HCT116 (cell line): ENCODE results near the gene FKBP15. TPM values are rescaled to one million over a fixed set of nuclear protein-coding genes. Genes with fewer than 3 reads are reported as not detected.

Experiments
- ATAC-seq: fragments of 200-7000 bp; cut with Tn5 transposase; 2 replicates; pipeline ENCODE4 v1.9.1; 2020; ENCODE audit warnings: mild to moderate bottlenecking, moderate library complexity
- BruUV-seq: library from RNA; stranded (reverse); fragments of 400-500 nt; replicated peaks from 2 replicates; lab custom pipeline; 2021; lab: Mats Ljungman, UMichigan
- CTCF ChIA-PET: fragments of 300-600 bp; sonication (Branson Sonifier 250); formaldehyde crosslinking; loops from one replicate; lab custom pipeline; 2021; ENCODE audit warnings: antibody characterized with exemption; lab: Charles Lee
- POLR2A ChIA-PET: fragments of 300-600, 350-600 bp; sonication (Branson Sonifier 250); formaldehyde crosslinking; loops from one replicate; lab custom pipeline; 2021; ENCODE audit warnings: antibody characterized with exemption; lab: Charles Lee
- RAD21 ChIA-PET, 2 experiments: fragments of 300-600 bp; sonication (Branson Sonifier 250); formaldehyde crosslinking; loops; one replicate each; lab custom pipeline; 2023; ENCODE audit warnings: low total read pairs in 2 of 2; ENCODE audit not compliant: uncharacterized antibody in 2 of 2, unreplicated experiment in 2 of 2, low non-redundant PET in 1 of 2; lab: Charles Lee
- DNase-seq: peaks from one replicate; pipeline ENCODE4 v3.0.0-alpha.2; 2010; ENCODE audit warnings: low read depth, low spot score
- H2AFZ ChIP-seq: fragments of 200-600 bp; shearing (Covaris generic), sonication (generic); 2 replicates; pipeline ENCODE4 v1.6.1; 2017; ENCODE audit warnings: low read depth, mixed run types, mixed read lengths, antibody characterized with exemption, low read length; ENCODE audit not compliant: poor library complexity, severe bottlenecking
- H3K27ac ChIP-seq: 2 replicates; pipeline ENCODE4 v1.5.1; 2012; ENCODE audit warnings: low read depth, low read length
- H3K27me3 ChIP-seq: fragments of 200-600 bp; sonication (generic); 2 replicates; pipeline ENCODE4 v1.6.1; 2016; ENCODE audit warnings: mixed run types, low read length, mixed read lengths; ENCODE audit not compliant: insufficient read depth
- H3K36me3 ChIP-seq, 2 experiments: fragments of 200-500 bp in 1 of 2; fragments of 200-600 bp in 1 of 2; sonication (Bioruptor generic) in 1 of 2; sonication (generic) in 1 of 2; 2 replicates each; pipeline versions ENCODE4 v1.5.1 to v1.6.1; 2014 to 2016; ENCODE audit warnings: low read length in 2 of 2, inconsistent platforms in 1 of 2, mixed read lengths in 1 of 2, mixed run types in 1 of 2; ENCODE audit not compliant: insufficient read depth in 2 of 2, control insufficient read depth in 1 of 2
- H3K4me1 ChIP-seq, 2 experiments: fragments of 200-600 bp in 1 of 2; sonication (generic) in 1 of 2; 2 replicates each; pipeline versions ENCODE4 v1.5.1 to v1.6.1; 2012 to 2017; ENCODE audit warnings: low read length in 2 of 2, inconsistent platforms in 1 of 2, mild to moderate bottlenecking in 1 of 2, mixed read lengths in 1 of 2, mixed run types in 1 of 2, moderate library complexity in 1 of 2; ENCODE audit not compliant: insufficient read depth in 2 of 2, control insufficient read depth in 1 of 2
- H3K4me2 ChIP-seq: fragments of 200-600 bp; sonication (generic); 2 replicates; pipeline ENCODE4 v1.6.1; 2017; ENCODE audit warnings: mixed run types, low read length, mixed read lengths
- H3K4me3 ChIP-seq, 2 experiments: fragments of 200-600 bp in 1 of 2; sonication (generic) in 1 of 2; replicated peaks in 1 of 2; 2 replicates each; pipeline ENCODE4 v1.5.1; 2011 to 2016; ENCODE audit warnings: low read length in 2 of 2, control low read depth in 1 of 2, low read depth in 1 of 2, mild to moderate bottlenecking in 1 of 2, mixed read lengths in 1 of 2, mixed run types in 1 of 2
- H3K79me2 ChIP-seq: fragments of 200-600 bp; sonication (generic); 2 replicates; pipeline ENCODE4 v1.6.1; 2017; ENCODE audit warnings: mild to moderate bottlenecking, mixed run types, low read length, moderate library complexity, mixed read lengths; ENCODE audit not compliant: insufficient read depth
- H3K9ac ChIP-seq: fragments of 200-600 bp; sonication (generic); 2 replicates; pipeline ENCODE4 v1.6.1; 2016; ENCODE audit warnings: low read length, mixed read lengths
- H3K9me2 ChIP-seq: fragments of 200-600 bp; sonication (generic), shearing (Covaris generic); 2 replicates; pipeline ENCODE4 v1.6.1; 2017; ENCODE audit warnings: mixed run types, mild to moderate bottlenecking, moderate library complexity; ENCODE audit not compliant: insufficient read depth
- H3K9me3 ChIP-seq, 2 experiments: fragments of 200-500 bp in 1 of 2; fragments of 200-600 bp in 1 of 2; sonication (Bioruptor generic) in 1 of 2; sonication (generic) in 1 of 2; 2 replicates each; pipeline ENCODE4 v1.6.1; 2014 to 2017; ENCODE audit warnings: low read length in 2 of 2, mixed read lengths in 2 of 2, inconsistent platforms in 1 of 2, low read depth in 1 of 2, mild to moderate bottlenecking in 1 of 2, mixed run types in 1 of 2, moderate library complexity in 1 of 2; ENCODE audit not compliant: control insufficient read depth in 1 of 2, insufficient read depth in 1 of 2
- H4K20me1 ChIP-seq: fragments of 200-600 bp; sonication (generic), shearing (Covaris generic); 2 replicates; pipeline ENCODE4 v1.6.1; 2017; ENCODE audit warnings: mixed run types, mild to moderate bottlenecking, moderate library complexity; ENCODE audit not compliant: insufficient read depth
- ATF3 ChIP-seq: IDR thresholded peaks from 2 replicates; pipeline ENCODE4 v1.6.1; 2012
- CBX3 ChIP-seq: IDR thresholded peaks from 2 replicates; pipeline ENCODE4 v1.6.1; 2012; ENCODE audit warnings: low read depth
- CEBPB ChIP-seq: IDR thresholded peaks from 2 replicates; pipeline ENCODE4 v1.6.1; 2012; ENCODE audit warnings: low read depth
- CTCF ChIP-seq, 3 experiments: fragments of 200-600 bp in 1 of 3; sonication (generic) in 1 of 3; IDR thresholded peaks in 2 of 3; conservative IDR thresholded peaks in 1 of 3; 2 replicates each; pipeline ENCODE4 v1.5.1; 2012 to 2017; ENCODE audit warnings: low read depth in 2 of 3, low read length in 2 of 3, antibody characterized with exemption in 1 of 3, borderline replicate concordance in 1 of 3, control low read depth in 1 of 3, mild to moderate bottlenecking in 1 of 3, mixed read lengths in 1 of 3, mixed run types in 1 of 3, moderate library complexity in 1 of 3; ENCODE audit not compliant: insufficient read depth in 1 of 3
- EZH2 ChIP-seq: fragments of 200-600 bp; sonication (generic); IDR thresholded peaks from 2 replicates; pipeline ENCODE4 v1.6.1; 2017; ENCODE audit warnings: antibody characterized with exemption, mixed run types
- FOSL1 ChIP-seq: IDR thresholded peaks from 2 replicates; pipeline ENCODE4 v1.6.1; 2012; ENCODE audit warnings: low read depth
- JUND ChIP-seq: IDR thresholded peaks from 2 replicates; pipeline ENCODE4 v1.6.1; 2012
- MAX ChIP-seq: IDR thresholded peaks from 2 replicates; pipeline ENCODE4 v1.6.1; 2012
- POLR2AphosphoS5 ChIP-seq: IDR thresholded peaks from 2 replicates; pipeline ENCODE4 v1.6.1; 2011; ENCODE audit warnings: mild to moderate bottlenecking, low read depth, low read length, moderate library complexity
- RAD21 ChIP-seq: IDR thresholded peaks from 2 replicates; pipeline ENCODE4 v1.6.1; 2012; ENCODE audit warnings: low read depth, mild to moderate bottlenecking
- REST ChIP-seq: IDR thresholded peaks from 2 replicates; pipeline ENCODE4 v1.6.1; 2012; ENCODE audit warnings: low read depth
- SP1 ChIP-seq: IDR thresholded peaks from 2 replicates; pipeline ENCODE4 v1.6.1; 2012; ENCODE audit warnings: low read depth
- SRF ChIP-seq: IDR thresholded peaks from 2 replicates; pipeline ENCODE4 v1.6.1; 2012; ENCODE audit warnings: low read depth
- TCF7L2 ChIP-seq: IDR thresholded peaks from 2 replicates; pipeline ENCODE4 v1.7.0; 2011; ENCODE audit warnings: borderline replicate concordance, inconsistent platforms; ENCODE audit not compliant: insufficient read depth, insufficient read length; ENCODE audit errors: extremely low read depth
- YY1 ChIP-seq: IDR thresholded peaks from 2 replicates; pipeline ENCODE4 v1.6.1; 2011; ENCODE audit warnings: low read length, low read depth, moderate library complexity, mild to moderate bottlenecking; ENCODE audit not compliant: insufficient replicate concordance; ENCODE audit errors: extremely low read depth
- ZBTB33 ChIP-seq: IDR thresholded peaks from 2 replicates; pipeline ENCODE4 v1.6.1; 2011; ENCODE audit warnings: mild to moderate bottlenecking, low read length, moderate library complexity; ENCODE audit not compliant: insufficient replicate concordance; ENCODE audit errors: extremely low read depth
- intact Hi-C: fragments of 100-400 bp; cut with micrococcal nuclease; formaldehyde crosslinking; loops from 2 replicates; pipeline ENCODE4 v1.10.0; 2022
- total RNA-seq: library from RNA; stranded (reverse); gene quantifications from one replicate; pipeline ENCODE4 v1.2.1, GENCODE V29; 2021; ENCODE audit not compliant: unreplicated experiment

FKBP15 gene
- total RNA-seq, 1 experiment from 2014 or later, result 13.8 TPM

- RAD21 ChIA-PET, result no interaction called here
- Histone ChIP-seq H3K9ac (no peak overlapping the region), H3K4me2 (no peak overlapping the region), H3K36me3 (no peaks in the 10 kb centered on the region), H3K4me3 (no peak overlapping the region), H3K79me2 (no peaks in the 10 kb centered on the region), H3K9me2 (no peaks in the 10 kb centered on the region), H3K9me3 (no peaks in the 10 kb centered on the region), H2AFZ (no peak overlapping the region), H4K20me1 (no peaks in the 10 kb centered on the region), H3K27ac (no peak overlapping the region), H3K4me1 (peaks cover 11 to 23% of the 10 kb centered on the region in 2 experiments; a peak in 3 of 4 replicates), H3K27me3 (peaks cover 25% of the 10 kb centered on the region)
- no peak for DNase-seq
- no TSS peak for BruUV-seq
- intact Hi-C loops, result no loop called here
- ATAC-seq, result no peak
- TF ChIP-seq MAX (no peak), ATF3 (no peak), ZBTB33 (no peak), POLR2AphosphoS5 (no peak), RAD21 (no peak), SRF (no peak), JUND (no peak), TCF7L2 (no peak), SP1 (no peak), CTCF (IDR thresholded peaks at IDR 0.05 in 2 of 3, conservative IDR thresholded peaks at IDR 0.05 in 1 of 3; ENCODE audit: borderline replicate concordance in 1 of 3, insufficient read depth in 1 of 3, low read depth in 2 of 3, low read length in 2 of 3) (no peak), CEBPB (no peak), CBX3 (no peak), EZH2 (no peak), REST (no peak), YY1 (no peak), FOSL1 (no peak)
- CTCF ChIA-PET, result no interaction called here
- POLR2A ChIA-PET, result no interaction called here
Measured at GRCh38 chr9:113148372-113148705, 72.7 kb downstream of the FKBP15 start.
